GM23338 (cell line): ENCODE data around the gene SERTAD3. TPM values are rescaled to one million over a fixed set of nuclear protein-coding genes. Genes with fewer than 3 reads are reported as not detected.

Experiments
- ATAC-seq: fragments of 200-7000 bp; cut with Tn5 transposase; 3 replicates; pipeline ENCODE4 v1.9.1; 2020
- DNase-seq: peaks from one replicate; pipeline ENCODE4 v3.0.0-alpha.2; 2015; ENCODE audit warnings: low spot score
- H2AFZ ChIP-seq: fragments of 200-600 bp; sonication (generic); 2 replicates; pipeline ENCODE4 v1.8.0; 2016; ENCODE audit warnings: antibody characterized with exemption, mild to moderate bottlenecking, moderate library complexity
- H3F3A ChIP-seq: fragments of 200-600 bp; sonication (generic); replicated peaks from 2 replicates; pipeline ENCODE4 v1.8.0; 2017; ENCODE audit warnings: antibody characterized with exemption, mixed run types, low read depth
- H3K27ac ChIP-seq: fragments of 200-600 bp; sonication (generic); 2 replicates; pipeline ENCODE4 v1.6.1; 2016; ENCODE audit warnings: low read depth
- H3K27me3 ChIP-seq: fragments of 200-600 bp; sonication (generic); 2 replicates; pipeline ENCODE4 v1.8.0; 2016; ENCODE audit warnings: mild to moderate bottlenecking, mixed run types, moderate library complexity; ENCODE audit not compliant: insufficient read depth
- H3K36me3 ChIP-seq: fragments of 200-600 bp; sonication (generic); 2 replicates; pipeline ENCODE4 v1.8.0; 2016; ENCODE audit warnings: mild to moderate bottlenecking; ENCODE audit not compliant: insufficient read depth
- H3K4me1 ChIP-seq: fragments of 200-600 bp; sonication (generic); 2 replicates; pipeline ENCODE4 v1.8.0; 2016; ENCODE audit warnings: mild to moderate bottlenecking, moderate library complexity; ENCODE audit not compliant: insufficient read depth
- H3K4me2 ChIP-seq: fragments of 200-600 bp; sonication (generic); 2 replicates; pipeline ENCODE4 v1.7.1; 2017; ENCODE audit warnings: mixed run types
- H3K4me3 ChIP-seq: fragments of 200-600 bp; sonication (generic); 2 replicates; pipeline ENCODE4 v1.6.1; 2016; ENCODE audit warnings: mixed run types
- H3K79me2 ChIP-seq: fragments of 200-600 bp; sonication (generic); replicated peaks from 2 replicates; pipeline ENCODE4 v1.8.0; 2017; ENCODE audit warnings: mild to moderate bottlenecking; ENCODE audit not compliant: insufficient read depth
- H3K9me2 ChIP-seq: fragments of 200-600 bp; sonication (generic); 2 replicates; pipeline ENCODE4 v1.8.0; 2017; ENCODE audit not compliant: insufficient read depth
- H4K20me1 ChIP-seq: fragments of 200-600 bp; sonication (generic); replicated peaks from 2 replicates; pipeline ENCODE4 v1.8.0; 2017; ENCODE audit warnings: mild to moderate bottlenecking; ENCODE audit not compliant: insufficient read depth
- H3K27ac Mint-ChIP-seq: 2 replicates; pipeline ENCODE4 v1.8.0; 2020; ENCODE audit warnings: inconsistent platforms, mild to moderate bottlenecking, moderate library complexity, mixed read lengths
- H3K27me3 Mint-ChIP-seq: 3 replicates; pipeline ENCODE4 v1.8.0; 2022; ENCODE audit warnings: low read depth, mild to moderate bottlenecking, moderate library complexity, mixed read lengths, inconsistent platforms; ENCODE audit not compliant: insufficient read depth, poor library complexity
- H3K36me3 Mint-ChIP-seq: 3 replicates; pipeline ENCODE4 v1.8.0; 2021; ENCODE audit warnings: low read depth, mild to moderate bottlenecking, inconsistent platforms, moderate library complexity, mixed read lengths
- H3K4me1 Mint-ChIP-seq: 3 replicates; pipeline ENCODE4 v1.8.0; 2020; ENCODE audit warnings: mild to moderate bottlenecking, inconsistent platforms, mixed read lengths
- H3K4me3 Mint-ChIP-seq: 3 replicates; pipeline ENCODE4 v1.8.0; 2021; ENCODE audit warnings: moderate library complexity, mild to moderate bottlenecking, inconsistent platforms, mixed read lengths
- H3K9me3 Mint-ChIP-seq: 3 replicates; pipeline ENCODE4 v1.8.0; 2020; ENCODE audit warnings: moderate library complexity, mild to moderate bottlenecking, inconsistent platforms, mixed read lengths
- CREB1 ChIP-seq: fragments of 250-450 bp; sonication (Bioruptor Pico); IDR thresholded peaks from 2 replicates; pipeline ENCODE4 v1.5.0; 2020; ENCODE audit warnings: low read depth, mild to moderate bottlenecking, moderate library complexity
- CTCF ChIP-seq, 2 experiments: fragments of 200-600 bp in 1 of 2; sonication (generic) in 1 of 2; conservative IDR thresholded peaks; 2 replicates each; pipeline versions ENCODE4 v1.5.1 to v1.6.1; 2016 to 2017; ENCODE audit warnings: antibody characterized with exemption in 2 of 2, low read depth in 2 of 2, mild to moderate bottlenecking in 2 of 2, moderate library complexity in 1 of 2
- ETS1 ChIP-seq: IDR thresholded peaks from 2 replicates; pipeline ENCODE4 v1.6.1; 2016; ENCODE audit warnings: antibody characterized with exemption
- EZH2 ChIP-seq: fragments of 200-600 bp; sonication (generic); IDR thresholded peaks from one replicate; pipeline ENCODE4 v1.8.0; 2017; ENCODE audit warnings: antibody characterized with exemption, mild to moderate bottlenecking, low read depth; ENCODE audit not compliant: unreplicated experiment
- EZH2phosphoT487 ChIP-seq: fragments of 200-600 bp; sonication (generic); IDR thresholded peaks from one replicate; pipeline ENCODE4 v1.8.1; 2018; ENCODE audit warnings: antibody characterized with exemption; ENCODE audit not compliant: unreplicated experiment
- JUNB ChIP-seq: IDR thresholded peaks from one replicate; pipeline ENCODE4 v1.6.1; 2016; ENCODE audit warnings: antibody characterized with exemption; ENCODE audit not compliant: unreplicated experiment
- NANOG ChIP-seq: IDR thresholded peaks from 2 replicates; pipeline ENCODE4 v1.6.1; 2016; ENCODE audit warnings: antibody characterized with exemption, borderline replicate concordance
- POLR2AphosphoS5 ChIP-seq: IDR thresholded peaks from 2 replicates; pipeline ENCODE4 v1.6.1; 2016; ENCODE audit warnings: antibody characterized with exemption, low read depth
- REST ChIP-seq: IDR thresholded peaks from one replicate; pipeline ENCODE4 v1.6.1; 2018; ENCODE audit warnings: antibody characterized with exemption; ENCODE audit not compliant: unreplicated experiment
- STAT1 ChIP-seq: IDR thresholded peaks from one replicate; pipeline ENCODE4 v1.6.1; 2016; ENCODE audit warnings: antibody characterized with exemption; ENCODE audit not compliant: unreplicated experiment
- ZNF114 ChIP-seq: fragments of 250-450 bp; sonication (Bioruptor Pico); IDR thresholded peaks from 2 replicates; pipeline ENCODE4 v1.5.0; 2020; ENCODE audit warnings: mild to moderate bottlenecking, moderate library complexity
- ZNF331 ChIP-seq: fragments of 250-450 bp; sonication (Bioruptor Pico); IDR thresholded peaks from 2 replicates; pipeline ENCODE4 v1.5.0; 2020; ENCODE audit warnings: low read depth, mild to moderate bottlenecking, moderate library complexity
- polyA plus RNA-seq: library from polyadenylated mRNA; unstranded; fragments of >200 nt; fragmentation: Nextera tagmentation; extraction: Ambion mirVana; gene quantifications from 2 replicates; pipeline ENCODE4 v1.2.1, GENCODE V29; 2016
- total RNA-seq: library from RNA; depleted of rRNA; stranded (reverse); fragments of >200 nt; shearing (Covaris generic); gene quantifications from 2 replicates; pipeline ENCODE4 v1.2.3, GENCODE V29; 2014

The SERTAD3 gene
- total and polyA plus RNA-seq, 2 experiments from 2014 or later = 15.4 to 24.1 TPM

- peaks cover 13% of the 10 kb centered on the region for H3K27me3 Mint-ChIP-seq
- TF ChIP-seq REST = no peak
- no peak for TF ChIP-seq STAT1
- TF ChIP-seq JUNB = no peak
- Histone ChIP-seq H3K79me2 (peaks cover 19% of the 10 kb centered on the region), H3K36me3 (peaks cover 7% of the 10 kb centered on the region; the same call in 1 of the 2 replicates), H3F3A (peaks cover 13% of the 10 kb centered on the region), H3K4me2 (no peak overlapping the region), H3K9me2 (no peaks in the 10 kb centered on the region), H3K4me3 (no peak overlapping the region), H3K27me3 (no peaks in the 10 kb centered on the region), H3K27ac (peak overlapping the region; percentile 7; the same call in 1 of the 2 replicates), H2AFZ (no peak overlapping the region), H4K20me1 (peaks cover 8% of the 10 kb centered on the region; the same call in 1 of the 2 replicates), H3K4me1 (peaks cover 18% of the 10 kb centered on the region)
- peak overlapping the region; percentile 92 for H3K27ac Mint-ChIP-seq
- H3K4me1 Mint-ChIP-seq = peaks cover 32% of the 10 kb centered on the region
- DNase-seq = no peak
- no peak for ATAC-seq
- H3K4me3 Mint-ChIP-seq = peak overlapping the region; percentile 44; the same call in 1 of the 3 replicates
- peaks cover 19% of the 10 kb centered on the region for H3K36me3 Mint-ChIP-seq
- H3K9me3 Mint-ChIP-seq = peaks cover 3% of the 10 kb centered on the region; the same call in 2 of the 3 replicates
Measured at GRCh38 chr19:40446263-40446784, 2.2 kb upstream of the SERTAD3 start.

- Histone ChIP-seq H3K79me2 (peaks cover 24% of the 10 kb centered on the region), H3K9me2 (no peaks in the 10 kb centered on the region), H3K4me3 (no peak overlapping the region), H3K4me2 (peak overlapping the region; percentile 86), H3K36me3 (peaks cover 11% of the 10 kb centered on the region; the same call in 1 of the 2 replicates), H3K27ac (peak overlapping the region; percentile 92; the same call in 1 of the 2 replicates), H3F3A (peaks cover 16% of the 10 kb centered on the region), H3K4me1 (peaks cover 14% of the 10 kb centered on the region), H3K27me3 (no peaks in the 10 kb centered on the region), H2AFZ (no peak overlapping the region), H4K20me1 (peaks cover 8% of the 10 kb centered on the region; the same call in 1 of the 2 replicates)
- Mint-ChIP-seq H3K27ac (peak overlapping the region; percentile 92), H3K9me3 (peaks cover 3% of the 10 kb centered on the region; the same call in 2 of the 3 replicates), H3K27me3 (peaks cover 13% of the 10 kb centered on the region), H3K36me3 (peaks cover 24% of the 10 kb centered on the region), H3K4me1 (peaks cover 30% of the 10 kb centered on the region), H3K4me3 (peak overlapping the region; percentile 57; the same call in 2 of the 3 replicates)
- DNase-seq = peak; percentile 81
- ATAC-seq = peak; percentile 1; the same call in 2 of the 3 replicates
- TF ChIP-seq POLR2AphosphoS5 = no peak
- no peak for TF ChIP-seq ZNF331 (CRISPR knock-in tag)
- TF ChIP-seq CREB1 (CRISPR knock-in tag) = no peak
- TF ChIP-seq EZH2 = no peak
- TF ChIP-seq ETS1 = no peak
- no peak for TF ChIP-seq JUNB
- TF ChIP-seq CTCF (conservative IDR thresholded peaks at IDR 0.05; ENCODE audit: low read depth in 2 of 2) = no peak
- TF ChIP-seq STAT1 = no peak
- TF ChIP-seq NANOG = no peak
- TF ChIP-seq EZH2phosphoT487 = no peak
- TF ChIP-seq REST = no peak
- TF ChIP-seq ZNF114 (CRISPR knock-in tag) = no peak
Measured at GRCh38 chr19:40445780-40446262, 1.7 kb upstream of the SERTAD3 start.
